Esophagus muscularis mucosa (tissue), 4 donors: ENCODE results near the gene CCDC106. TPM values are rescaled to one million over a fixed set of nuclear protein-coding genes. Genes with fewer than 3 reads are reported as not detected.

ENCODE experiments used
- DNase-seq: peaks from one replicate; pipeline ENCODE4 v3.0.0-alpha.2; 2017; ENCODE audit errors: extremely low spot score
- H3K27ac ChIP-seq, 4 donors: fragments of 200-600 bp; sonication (generic); replicated peaks in 1 of 4; 1 replicate in 3 of 4; 2 replicates in 1 of 4; pipeline ENCODE4 v1.5.1; 2016 to 2019; ENCODE audit warnings: mild to moderate bottlenecking in 1 of 4
- H3K27me3 ChIP-seq, 4 donors: fragments of 200-600 bp; sonication (generic); one replicate each; pipeline versions ENCODE4 v1.5.1 to v1.6.0; 2016 to 2019
- H3K36me3 ChIP-seq, 4 donors: fragments of 200-600 bp; sonication (generic); one replicate each; pipeline ENCODE4 v1.5.1; 2016 to 2019
- H3K4me1 ChIP-seq, 4 donors: fragments of 200-600 bp; sonication (generic); one replicate each; pipeline ENCODE4 v1.5.1; 2016 to 2019
- H3K4me3 ChIP-seq, 4 donors: fragments of 200-600 bp; sonication (generic); 1 replicate in 2 of 4; 2 replicates in 2 of 4; pipeline ENCODE4 v1.5.1; 2016 to 2019; ENCODE audit warnings: mild to moderate bottlenecking in 4 of 4, moderate library complexity in 1 of 4
- H3K9me3 ChIP-seq, 4 donors: fragments of 200-600 bp; sonication (generic); 1 replicate in 3 of 4; 2 replicates in 1 of 4; pipeline ENCODE4 v1.5.1; 2016 to 2019
- CTCF ChIP-seq, 3 experiments: fragments of 200-600 bp in 2 of 3; fragments of 450-650 bp in 1 of 3; sonication (generic) in 2 of 3; IDR thresholded peaks; one replicate each; pipeline ENCODE4 v1.5.1; 2017 to 2019; ENCODE audit warnings: antibody characterized with exemption in 3 of 3, mild to moderate bottlenecking in 2 of 3, moderate library complexity in 1 of 3
- EP300 ChIP-seq: sonication (generic); formaldehyde crosslinking; IDR thresholded peaks from one replicate; pipeline ENCODE4 v1.6.1; 2017; ENCODE audit warnings: antibody characterized with exemption
- POLR2A ChIP-seq: fragments of 450-650 bp; IDR thresholded peaks from one replicate; pipeline ENCODE4 v1.6.1; 2017; ENCODE audit warnings: antibody characterized with exemption, moderate library complexity, mild to moderate bottlenecking, low read depth
- POLR2AphosphoS5 ChIP-seq, 2 donors: sonication (generic); formaldehyde crosslinking; IDR thresholded peaks; one replicate each; pipeline ENCODE4 v1.6.1; 2017; ENCODE audit warnings: antibody characterized with exemption in 2 of 2
- WGBS: methylation state at CpG from one replicate; pipeline ENCODE4 v1.1.5; 2018; 5-methylcytosine and 5-hydroxymethylcytosine counted together
- intact Hi-C: fragments of 100-400 bp; cut with DNase I; formaldehyde crosslinking; loops from one replicate; pipeline ENCODE4 v1.15.1; 2023
- total RNA-seq, 4 donors: library from RNA; depleted of rRNA; stranded (reverse); fragments of >200 nt; gene quantifications; one replicate each; pipeline versions ENCODE4 v1.1.0 to v1.2.1, GENCODE V29; 2016

Gene CCDC106
- total RNA-seq, 4 donors from 2014 or later = 9.4 to 22.0 (median 19.2) TPM

GRCh38 chr19:55617426-55617825, 30.6 kb upstream of the CCDC106 start:
- WGBS = 88% methylated on average over 8 of the region's 8 CpGs
- H3K4me3 ChIP-seq = no peak overlapping the region
- no peak overlapping the region for H3K27ac ChIP-seq
- intact Hi-C loops = no loop called here
- H3K27me3 ChIP-seq = no peaks in the 10 kb centered on the region
- H3K4me1 ChIP-seq = peaks cover 0 to 32% (median 24%) of the 10 kb centered on the region in 4 donors
- DNase-seq = no peak
- peaks cover 32 to 77% (median 59%) of the 10 kb centered on the region in 4 donors for H3K36me3 ChIP-seq
- H3K9me3 ChIP-seq = no peaks in the 10 kb centered on the region
- TF ChIP-seq POLR2A (no peak), EP300 (no peak), POLR2AphosphoS5 (IDR thresholded peaks at IDR 0.05) (no peak), CTCF (IDR thresholded peaks at IDR 0.05) (no peak)

- Histone ChIP-seq H3K4me3 (no peak overlapping the region), H3K27me3 (no peaks in the 10 kb centered on the region), H3K4me1 (peaks cover 0 to 27% (median 19%) of the 10 kb centered on the region in 4 donors), H3K27ac (peak overlapping the region in 2 of 4 donors; percentile 40 to 43), H3K9me3 (no peaks in the 10 kb centered on the region), H3K36me3 (peaks cover 32 to 72% (median 59%) of the 10 kb centered on the region in 4 donors)
- TF ChIP-seq CTCF (IDR thresholded peaks at IDR 0.05) (no peak), POLR2A (no peak), POLR2AphosphoS5 (IDR thresholded peaks at IDR 0.05) (no peak), EP300 (no peak)
- WGBS = 89% methylated on average over 7 of the region's 7 CpGs
- intact Hi-C loops = no loop called here
- DNase-seq = no peak
Measured at GRCh38 chr19:55618426-55618825, 29.6 kb upstream of the CCDC106 start.

GRCh38 chr19:55619286-55619685, 28.7 kb upstream of the CCDC106 start:
- TF ChIP-seq EP300 (no peak), POLR2AphosphoS5 (IDR thresholded peaks at IDR 0.05) (peak in 1 of 2 donors; percentile 19), CTCF (IDR thresholded peaks at IDR 0.05) (no peak), POLR2A (no peak)
- 72% methylated on average over 3 of the region's 3 CpGs for WGBS
- intact Hi-C loops = no loop called here
- Histone ChIP-seq H3K27ac (peak overlapping the region in 3 of 4 donors; percentile 36 to 43 (median 40)), H3K27me3 (no peaks in the 10 kb centered on the region), H3K36me3 (peaks cover 27 to 63% (median 51%) of the 10 kb centered on the region in 4 donors), H3K4me1 (peaks cover 0 to 32% (median 25%) of the 10 kb centered on the region in 4 donors), H3K9me3 (no peaks in the 10 kb centered on the region), H3K4me3 (no peak overlapping the region)
- no peak for DNase-seq

- Histone ChIP-seq H3K4me3 (no peak overlapping the region), H3K36me3 (peaks cover 16 to 50% (median 40%) of the 10 kb centered on the region in 4 donors), H3K9me3 (no peaks in the 10 kb centered on the region), H3K27me3 (no peaks in the 10 kb centered on the region), H3K4me1 (peaks cover 5 to 42% (median 33%) of the 10 kb centered on the region in 4 donors), H3K27ac (no peak overlapping the region)
- WGBS = 84% methylated on average over 10 of the region's 12 CpGs
- intact Hi-C loops = no loop called here
- TF ChIP-seq POLR2AphosphoS5 (IDR thresholded peaks at IDR 0.05) (no peak), CTCF (IDR thresholded peaks at IDR 0.05) (no peak), EP300 (no peak), POLR2A (no peak)
- no peak for DNase-seq
Measured at GRCh38 chr19:55620410-55621204, 27.4 kb upstream of the CCDC106 start.
